K562 (cell line): ENCODE results near the gene HOXB8. TPM values are rescaled to one million over a fixed set of nuclear protein-coding genes. Genes with fewer than 3 reads are reported as not detected.

Experiments used
- ATF1 ChIP-seq, 2 experiments: fragments of 450-650 bp in 1 of 2; IDR thresholded peaks; 2 replicates each; pipeline ENCODE4 v1.6.1; 2016; ENCODE audit warnings: missing compliant biosample characterization in 1 of 2, missing genetic modification characterization in 1 of 2
- CAMTA2 ChIP-seq: fragments of 250-450 bp; sonication (Bioruptor Pico); conservative IDR thresholded peaks from 2 replicates; pipeline ENCODE4 v1.5.1; 2022
- CC2D1A ChIP-seq: fragments of 450-650 bp; IDR thresholded peaks from 2 replicates; pipeline ENCODE4 v1.6.1; 2017; ENCODE audit warnings: mild to moderate bottlenecking
- ELF1 ChIP-seq: fragments of 200-800 bp; sonication (Bioruptor generic); IDR thresholded peaks from 2 replicates; pipeline ENCODE4 v1.6.1; 2016; ENCODE audit warnings: missing genetic modification characterization, missing compliant biosample characterization
- GABPB1 ChIP-seq: sonication (generic); formaldehyde crosslinking; IDR thresholded peaks from 2 replicates; pipeline ENCODE4 v1.8.0; 2022; ENCODE audit warnings: mild to moderate bottlenecking, missing genetic modification reagents
- HDAC2 ChIP-seq: fragments of 450-650 bp; IDR thresholded peaks from 2 replicates; pipeline ENCODE4 v1.6.1; 2016; ENCODE audit warnings: mild to moderate bottlenecking
- HNRNPH1 ChIP-seq: fragments of 200-400 bp; formaldehyde crosslinking; optimal IDR thresholded peaks from 2 replicates; pipeline ENCODE3; 2017; ENCODE audit warnings: low read depth, mild to moderate bottlenecking, low read length, moderate library complexity
- KLF1 ChIP-seq: fragments of 450-650 bp; IDR thresholded peaks from 2 replicates; pipeline ENCODE4 v1.6.1; 2016; ENCODE audit warnings: missing genetic modification characterization, missing compliant biosample characterization
- NCOA1 ChIP-seq: fragments of 450-650 bp; IDR thresholded peaks from 2 replicates; pipeline ENCODE4 v1.6.1; 2016; ENCODE audit warnings: low read depth
- NFYB ChIP-seq: IDR thresholded peaks from 2 replicates; pipeline ENCODE4 v1.6.1; 2011; ENCODE audit warnings: mild to moderate bottlenecking, moderate library complexity; ENCODE audit not compliant: insufficient read length; ENCODE audit errors: extremely low read depth
- NRF1 ChIP-seq, 2 experiments: fragments of 450-650 bp; IDR thresholded peaks in 1 of 2; conservative IDR thresholded peaks in 1 of 2; 2 replicates each; pipeline ENCODE4 v1.6.1; 2014; ENCODE audit warnings: mild to moderate bottlenecking in 2 of 2
- POLR2A ChIP-seq: fragments of 450-650 bp; conservative IDR thresholded peaks from 2 replicates; pipeline ENCODE4 v1.6.1; 2016
- POLR2G ChIP-seq: fragments of 200-400 bp; formaldehyde crosslinking; IDR thresholded peaks from 2 replicates; pipeline ENCODE4 v1.6.1; 2017; ENCODE audit warnings: low read depth, mild to moderate bottlenecking, antibody characterized with exemption, low read length, moderate library complexity
- POLR3G ChIP-seq: IDR thresholded peaks from 2 replicates; pipeline ENCODE4 v1.6.1; 2011; ENCODE audit not compliant: insufficient read length, insufficient replicate concordance; ENCODE audit errors: extremely low read depth
- PYGO2 ChIP-seq: fragments of 450-650 bp; IDR thresholded peaks from 2 replicates; pipeline ENCODE4 v1.6.1; 2016; ENCODE audit warnings: mild to moderate bottlenecking, missing genetic modification characterization, moderate library complexity, missing compliant biosample characterization
- RBFOX2 ChIP-seq: fragments of 200-400 bp; formaldehyde crosslinking; IDR thresholded peaks from 2 replicates; pipeline ENCODE4 v1.6.1; 2017; ENCODE audit warnings: low read depth, mild to moderate bottlenecking, low read length, moderate library complexity
- SNRNP70 ChIP-seq: fragments of 200-400 bp; formaldehyde crosslinking; optimal IDR thresholded peaks from 2 replicates; pipeline ENCODE3; 2017; ENCODE audit warnings: low read depth, low read length
- U2AF1 ChIP-seq: fragments of 200-400 bp; formaldehyde crosslinking; optimal IDR thresholded peaks from 2 replicates; pipeline ENCODE3; 2017; ENCODE audit warnings: mild to moderate bottlenecking, low read depth, low read length, moderate library complexity
- ZEB2 ChIP-seq: fragments of 450-650 bp; IDR thresholded peaks from 2 replicates; pipeline ENCODE4 v1.6.1; 2016
- ZNF354B ChIP-seq: fragments of 250-450 bp; sonication (Bioruptor Pico); IDR thresholded peaks from 2 replicates; pipeline ENCODE4 v1.4.0; 2020
- ZNF41 ChIP-seq: fragments of 250-450 bp; sonication (Bioruptor Pico); conservative IDR thresholded peaks from 2 replicates; pipeline ENCODE4 v1.4.0; 2020; ENCODE audit warnings: mild to moderate bottlenecking
- ZNF780A ChIP-seq: fragments of 250-450 bp; sonication (Bioruptor Pico); IDR thresholded peaks from 2 replicates; pipeline ENCODE4 v1.5.0; 2021; ENCODE audit warnings: mild to moderate bottlenecking
- ZNF79 ChIP-seq: fragments of 250-450 bp; sonication (Bioruptor Pico); IDR thresholded peaks from 2 replicates; pipeline ENCODE4 v1.4.0; 2020; ENCODE audit warnings: low read depth, mild to moderate bottlenecking, moderate library complexity
- polyA plus RNA-seq, 8 experiments: library from polyadenylated mRNA; depleted of rRNA in 4 of 8; stranded (reverse) in 5 of 8; unstranded in 3 of 8; fragments of >200 nt; fragmentation: Nextera tagmentation in 2 of 8; fragmentation: Illumina TruSeq in 1 of 8; extraction: Ambion mirVana in 2 of 8; extraction: Trizol in 1 of 8; gene quantifications; 2 replicates each; pipeline versions ENCODE4 v1.2.1 to v1.2.3, GENCODE V29; 2011 to 2014; ENCODE audit warnings: inconsistent platforms in 1 of 8, missing spikeins in 1 of 8
- total RNA-seq, 7 experiments: library from RNA; depleted of rRNA in 6 of 7; stranded (reverse); fragments of >200 nt in 6 of 7; fragmentation: Illumina TruSeq in 2 of 7; extraction: Trizol in 2 of 7; gene quantifications; 2 replicates each; pipeline versions ENCODE4 v1.2.1 to v1.2.3, GENCODE V29; 2011 to 2021; ENCODE audit warnings: low replicate concordance in 1 of 7
- TF ChIP-seq, protein P1 (sequence below): fragments of 450-650 bp; formaldehyde crosslinking; IDR thresholded peaks from 2 replicates; pipeline ENCODE4 v1.4.0; 2020; ENCODE audit warnings: mild to moderate bottlenecking, moderate library complexity
- TF ChIP-seq, protein P2 (sequence below): conservative IDR thresholded peaks from 2 replicates; pipeline ENCODE4 v1.6.1; 2011; ENCODE audit warnings: low read depth, mild to moderate bottlenecking, low read length; ENCODE audit not compliant: control insufficient read depth
- TF ChIP-seq, protein P3 (sequence below): sonication (generic); formaldehyde crosslinking; IDR thresholded peaks from 2 replicates; pipeline ENCODE4 v1.8.0; 2022; ENCODE audit warnings: missing genetic modification reagents, mild to moderate bottlenecking, moderate library complexity, borderline replicate concordance
- TF ChIP-seq, protein P4 (sequence below): fragments of 250-450 bp; sonication (Bioruptor Pico); IDR thresholded peaks from 2 replicates; pipeline ENCODE4 v1.5.0; 2021

The HOXB8 gene
- total and polyA plus RNA-seq, 9 of the 15 experiments (the other 6 are each of a cell fraction or from before 2014, with no cell fraction given): 0.52 to 23.8 (median 3.6) TPM

GRCh38 chr17:48578616-48579470 is 36.2 kb downstream of the HOXB8 start (continued):
- TF ChIP-seq SNRNP70 (no peak), NCOA1 (no peak), CAMTA2 (CRISPR knock-in tag) (no peak), PYGO2 (tag) (no peak), ZNF41 (no peak), ZNF79 (CRISPR knock-in tag) (peak; percentile 45; the same call in 1 of the 2 replicates), NFYB (no peak), GABPB1 (CRISPR knock-in tag) (peak; percentile 41; the same call in 1 of the 2 replicates), ATF1 (CRISPR knock-in tag; IDR thresholded peaks at IDR 0.05) (no peak), ATF1 (tag; IDR thresholded peaks at IDR 0.05) (0 out of 2 replicates have a peak, but pooled peaks have one; percentile 13), NRF1 (conservative IDR thresholded peaks at IDR 0.05 in 1 of 2, IDR thresholded peaks at IDR 0.05 in 1 of 2) (peak; percentile 49 to 53), ELF1 (tag) (no peak), CC2D1A (no peak), HNRNPH1 (no peak), RBFOX2 (peak; percentile 71), POLR2G (peak; percentile 53), ZEB2 (no peak), ZNF780A (CRISPR knock-in tag) (peak; percentile 64; the same call in 1 of the 2 replicates), POLR3G (no peak), U2AF1 (no peak), KLF1 (tag) (no peak), HDAC2 (no peak), POLR2A (peak; percentile 73), ZNF354B (CRISPR knock-in tag) (no peak)
- TF ChIP-seq, protein P1, sequence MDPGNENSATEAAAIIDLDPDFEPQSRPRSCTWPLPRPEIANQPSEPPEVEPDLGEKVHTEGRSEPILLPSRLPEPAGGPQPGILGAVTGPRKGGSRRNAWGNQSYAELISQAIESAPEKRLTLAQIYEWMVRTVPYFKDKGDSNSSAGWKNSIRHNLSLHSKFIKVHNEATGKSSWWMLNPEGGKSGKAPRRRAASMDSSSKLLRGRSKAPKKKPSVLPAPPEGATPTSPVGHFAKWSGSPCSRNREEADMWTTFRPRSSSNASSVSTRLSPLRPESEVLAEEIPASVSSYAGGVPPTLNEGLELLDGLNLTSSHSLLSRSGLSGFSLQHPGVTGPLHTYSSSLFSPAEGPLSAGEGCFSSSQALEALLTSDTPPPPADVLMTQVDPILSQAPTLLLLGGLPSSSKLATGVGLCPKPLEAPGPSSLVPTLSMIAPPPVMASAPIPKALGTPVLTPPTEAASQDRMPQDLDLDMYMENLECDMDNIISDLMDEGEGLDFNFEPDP (CRISPR knock-in tag): no peak
- TF ChIP-seq, protein P2, sequence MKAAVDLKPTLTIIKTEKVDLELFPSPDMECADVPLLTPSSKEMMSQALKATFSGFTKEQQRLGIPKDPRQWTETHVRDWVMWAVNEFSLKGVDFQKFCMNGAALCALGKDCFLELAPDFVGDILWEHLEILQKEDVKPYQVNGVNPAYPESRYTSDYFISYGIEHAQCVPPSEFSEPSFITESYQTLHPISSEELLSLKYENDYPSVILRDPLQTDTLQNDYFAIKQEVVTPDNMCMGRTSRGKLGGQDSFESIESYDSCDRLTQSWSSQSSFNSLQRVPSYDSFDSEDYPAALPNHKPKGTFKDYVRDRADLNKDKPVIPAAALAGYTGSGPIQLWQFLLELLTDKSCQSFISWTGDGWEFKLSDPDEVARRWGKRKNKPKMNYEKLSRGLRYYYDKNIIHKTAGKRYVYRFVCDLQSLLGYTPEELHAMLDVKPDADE: no peak
- TF ChIP-seq, protein P3, sequence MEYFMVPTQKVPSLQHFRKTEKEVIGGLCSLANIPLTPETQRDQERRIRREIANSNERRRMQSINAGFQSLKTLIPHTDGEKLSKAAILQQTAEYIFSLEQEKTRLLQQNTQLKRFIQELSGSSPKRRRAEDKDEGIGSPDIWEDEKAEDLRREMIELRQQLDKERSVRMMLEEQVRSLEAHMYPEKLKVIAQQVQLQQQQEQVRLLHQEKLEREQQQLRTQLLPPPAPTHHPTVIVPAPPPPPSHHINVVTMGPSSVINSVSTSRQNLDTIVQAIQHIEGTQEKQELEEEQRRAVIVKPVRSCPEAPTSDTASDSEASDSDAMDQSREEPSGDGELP: peak; percentile 66; the same call in 1 of the 2 replicates
- TF ChIP-seq, protein P4, sequence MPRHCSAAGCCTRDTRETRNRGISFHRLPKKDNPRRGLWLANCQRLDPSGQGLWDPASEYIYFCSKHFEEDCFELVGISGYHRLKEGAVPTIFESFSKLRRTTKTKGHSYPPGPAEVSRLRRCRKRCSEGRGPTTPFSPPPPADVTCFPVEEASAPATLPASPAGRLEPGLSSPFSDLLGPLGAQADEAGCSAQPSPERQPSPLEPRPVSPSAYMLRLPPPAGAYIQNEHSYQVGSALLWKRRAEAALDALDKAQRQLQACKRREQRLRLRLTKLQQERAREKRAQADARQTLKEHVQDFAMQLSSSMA: no peak
